Measurements from ENCODE around the gene HDHD3.
"Not testable (repeated sequence)": the region's sequence is repeated elsewhere in the genome, so short reads cannot be mapped to it uniquely, and the experiment has no call there.

Gene HDHD3, protein sequence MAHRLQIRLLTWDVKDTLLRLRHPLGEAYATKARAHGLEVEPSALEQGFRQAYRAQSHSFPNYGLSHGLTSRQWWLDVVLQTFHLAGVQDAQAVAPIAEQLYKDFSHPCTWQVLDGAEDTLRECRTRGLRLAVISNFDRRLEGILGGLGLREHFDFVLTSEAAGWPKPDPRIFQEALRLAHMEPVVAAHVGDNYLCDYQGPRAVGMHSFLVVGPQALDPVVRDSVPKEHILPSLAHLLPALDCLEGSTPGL

GRCh38 chr9:113376634-113377567 is at the start of gene HDHD3:
Gene HDHD3 (minus strand): TSS chr9:113376986. CDS start chr9:113374354, 2,632 bp downstream.
- DNase-seq: peak; percentile 87

- DNase-seq: no peak
Observed at GRCh38 chr9:113425072-113425471, 48.3 kb upstream of the HDHD3 start.

DNA sequence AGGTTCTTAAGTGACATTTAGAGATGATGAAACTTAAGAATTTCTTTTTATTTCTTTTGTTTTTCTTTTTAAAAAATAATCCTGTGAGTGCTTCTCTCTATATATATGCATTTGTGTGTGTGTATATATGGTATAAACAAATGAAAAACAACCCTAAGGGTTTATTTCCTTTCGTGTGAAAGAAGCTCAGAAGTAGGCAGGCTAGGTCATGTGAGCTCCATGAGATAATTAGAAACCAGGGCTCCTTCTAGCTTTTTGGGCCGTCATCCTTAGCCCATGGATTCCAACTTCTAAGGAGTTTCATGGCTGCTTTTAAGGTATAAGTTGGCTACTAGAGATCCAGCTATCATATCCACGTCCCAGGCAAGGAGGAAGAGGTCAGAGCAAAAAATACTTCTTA is 44.9 kb upstream of the HDHD3 start:
- no peak for DNase-seq

GRCh38 chr9:113417370-113417769 is 40.6 kb upstream of the HDHD3 start:
- no peak for DNase-seq

DNA sequence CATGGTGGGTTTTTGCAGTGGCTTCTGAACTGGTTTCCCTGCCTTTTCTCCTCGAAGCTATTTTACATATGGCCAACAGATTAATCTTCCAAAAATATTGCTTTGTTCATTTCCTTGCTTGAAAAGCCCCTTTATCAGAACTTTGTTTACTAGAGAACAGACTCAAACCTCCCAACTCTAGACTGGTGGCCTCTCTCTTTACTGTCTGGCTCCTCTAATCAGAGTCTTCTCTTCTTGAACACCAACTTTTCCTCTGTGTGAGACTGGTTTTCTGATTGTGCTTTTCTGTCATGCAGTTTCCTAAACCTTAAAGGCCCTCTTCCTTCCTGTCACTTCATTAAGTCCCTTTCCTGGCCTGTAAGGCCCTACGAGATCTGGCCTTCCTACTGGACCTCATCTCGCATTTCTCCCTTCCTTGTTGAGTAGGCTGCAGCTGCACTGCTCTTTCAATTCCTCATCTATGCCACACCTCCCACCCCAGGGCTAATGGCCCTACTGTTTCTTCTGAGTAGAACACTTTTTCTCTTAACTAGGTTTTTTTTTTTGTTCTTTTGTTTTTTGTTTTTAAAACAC is 39.4 kb upstream of the HDHD3 start:
- no peak for DNase-seq

- DNase-seq: peak; percentile 95
Observed at GRCh38 chr9:113410207-113410864, 33.5 kb upstream of the HDHD3 start, which contains the start of the genes C9orf43 and POLE3. Gene C9orf43 (plus strand): TSS chr9:113410747. CDS start chr9:113413494, 2,747 bp downstream. Gene POLE3 (minus strand): TSS chr9:113410675. CDS start chr9:113410293, 382 bp downstream.

DNA sequence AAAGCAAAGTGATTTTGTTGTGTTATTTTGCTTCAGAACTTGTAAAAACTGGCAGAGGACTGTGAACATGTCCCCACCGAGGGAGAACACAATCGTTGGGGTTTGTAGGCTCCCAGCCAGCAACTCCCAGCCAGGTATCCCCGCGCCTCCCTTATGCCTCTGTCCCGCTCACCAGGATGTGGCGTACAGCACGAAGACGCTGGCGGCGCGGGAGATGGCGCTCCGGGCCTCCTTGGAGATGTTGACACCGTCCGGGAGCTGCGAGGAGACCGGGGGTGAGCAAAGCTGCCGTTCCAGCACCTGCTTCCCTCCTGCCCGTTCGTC is 33.1 kb upstream of the HDHD3 start:
- DNase-seq: no peak

DNA sequence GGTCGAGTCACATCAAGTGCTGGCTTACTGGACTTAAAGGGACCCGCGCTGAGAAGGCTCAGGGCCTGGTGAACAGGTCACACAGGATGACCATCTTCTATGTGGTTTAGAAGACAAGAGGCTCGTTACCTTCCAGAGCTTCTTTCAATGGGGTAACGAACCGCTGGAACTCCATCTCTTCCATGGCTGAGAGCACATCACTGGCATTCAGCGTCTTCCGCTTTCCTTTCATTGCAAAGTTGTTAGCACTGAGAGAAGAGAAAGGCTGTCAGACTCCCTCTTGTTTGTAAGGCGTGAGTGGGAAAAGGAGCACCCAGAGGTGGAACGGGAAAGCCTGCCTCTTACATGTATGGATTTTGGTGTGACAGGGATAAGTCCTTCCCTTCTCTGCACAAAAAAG is 32.7 kb upstream of the HDHD3 start:
- DNase-seq: no peak

- DNase-seq: peak; percentile 76
Observed at GRCh38 chr9:113406873-113407511, 30.2 kb upstream of the HDHD3 start.

- DNase-seq: not testable (repeated sequence)
Observed at GRCh38 chr9:113406353-113406752, 29.6 kb upstream of the HDHD3 start.

- DNase-seq: no peak
Observed at GRCh38 chr9:113403646-113404045, 26.9 kb upstream of the HDHD3 start.

GRCh38 chr9:113401027-113401792 is 24.4 kb upstream of the HDHD3 start, which contains the start of gene ALAD:
Gene ALAD (minus strand): TSS chr9:113401284. CDS start chr9:113393559, 7,725 bp downstream.
- peak; percentile 99 for DNase-seq

- no peak for DNase-seq
Observed at GRCh38 chr9:113399646-113400200, 22.9 kb upstream of the HDHD3 start.

GRCh38 chr9:113398796-113399195 is 22.0 kb upstream of the HDHD3 start:
- no peak for DNase-seq

DNA sequence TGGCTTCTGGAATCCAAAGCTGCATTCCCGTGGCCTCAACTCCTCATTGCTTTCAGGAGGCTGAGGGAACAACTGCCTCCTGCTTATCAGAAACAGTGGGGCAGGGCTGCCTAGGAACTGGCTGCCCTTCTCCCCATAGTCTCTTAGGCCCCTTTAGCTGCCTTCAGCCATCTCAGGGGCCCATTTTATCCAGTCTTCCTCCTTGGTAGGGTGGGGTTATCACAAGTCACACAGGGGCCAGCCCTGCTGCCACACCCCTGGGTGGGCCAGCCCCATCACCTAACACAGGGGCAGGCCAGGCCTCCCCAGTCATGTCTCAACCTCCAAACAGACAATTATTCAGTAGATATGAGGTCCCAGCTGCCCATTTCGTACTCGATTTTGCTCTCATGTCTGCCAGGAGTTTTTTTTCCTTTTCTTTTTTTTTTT is 20.4 kb upstream of the HDHD3 start:
- DNase-seq: no peak

GRCh38 chr9:113395000-113395861 is 18.4 kb upstream of the HDHD3 start:
- no peak for DNase-seq

DNA sequence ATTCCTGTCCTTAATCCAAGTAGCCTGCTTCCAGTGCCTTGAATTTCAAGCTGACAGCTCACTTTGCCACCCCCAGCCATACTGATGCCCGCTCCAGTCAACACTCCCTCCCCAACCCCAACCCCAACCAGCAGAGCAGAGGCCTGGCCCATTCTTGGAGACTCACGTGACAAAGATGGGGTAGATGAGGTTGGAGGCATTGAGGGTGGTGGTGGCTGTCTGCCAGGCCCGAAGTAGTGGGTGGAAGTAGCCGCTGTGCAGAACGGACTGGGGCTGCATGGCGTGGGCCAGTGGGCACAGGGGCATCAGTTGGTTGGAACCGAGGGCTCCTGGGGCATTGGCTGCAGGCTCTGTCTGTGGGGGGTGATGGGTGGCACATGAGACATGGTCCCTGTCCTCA is 16.5 kb upstream of the HDHD3 start:
- DNase-seq: no peak

- DNase-seq: no peak
Observed at GRCh38 chr9:113391917-113392316, 15.1 kb upstream of the HDHD3 start.

DNA sequence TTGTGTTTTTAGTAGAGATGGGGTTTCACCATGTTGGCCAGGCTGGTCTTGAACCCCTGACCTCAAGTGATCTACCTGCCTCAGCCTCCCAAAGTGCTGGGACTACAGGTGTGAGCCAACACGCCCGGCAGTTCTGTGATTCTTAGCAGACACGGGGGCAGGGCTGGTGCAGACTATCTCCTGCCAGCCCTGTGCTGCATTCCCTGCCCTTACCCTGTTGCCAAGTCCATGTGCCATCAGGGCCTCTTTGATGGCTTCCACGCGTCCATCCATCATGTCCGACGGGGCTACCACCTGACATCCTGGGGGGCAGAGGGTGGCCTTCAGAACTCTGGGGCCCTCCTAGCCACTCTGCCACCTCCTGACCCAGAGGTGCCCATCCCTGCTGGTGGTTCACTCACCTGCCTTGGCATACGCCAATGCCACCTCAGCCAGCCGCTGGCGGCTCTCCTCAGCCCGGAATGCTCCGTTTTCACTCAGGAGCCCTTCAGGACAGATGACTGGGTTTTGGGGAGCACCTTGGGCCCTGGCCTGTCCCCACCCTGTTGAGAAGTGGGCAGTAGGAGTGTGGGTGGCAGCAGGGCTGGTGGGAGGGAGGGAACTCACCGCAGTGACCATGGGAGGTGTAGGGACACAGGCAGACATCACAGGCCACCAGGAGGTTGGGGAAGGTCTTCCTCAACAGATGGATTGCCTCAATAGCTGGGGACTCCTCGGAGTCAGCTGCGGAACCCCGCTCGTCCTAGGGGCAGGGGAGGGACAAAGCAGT is 13.6 kb upstream of the HDHD3 start:
- no peak for DNase-seq
